GM19043 (cell line): ENCODE data around the gene COL18A1.

Experiments
- ATAC-seq: cut with Tn5 transposase; IDR thresholded peaks from one replicate; pipeline ENCODE4 v1.9.1; 2021; ENCODE audit warnings: low read depth; ENCODE audit not compliant: unreplicated experiment

Gene COL18A1

GRCh38 chr21:45393833-45394638 is 10.9 kb upstream of the COL18A1 start:
- ATAC-seq = no peak

GRCh38 chr21:45396620-45396995 is 8.4 kb upstream of the COL18A1 start:
- no peak for ATAC-seq

DNA sequence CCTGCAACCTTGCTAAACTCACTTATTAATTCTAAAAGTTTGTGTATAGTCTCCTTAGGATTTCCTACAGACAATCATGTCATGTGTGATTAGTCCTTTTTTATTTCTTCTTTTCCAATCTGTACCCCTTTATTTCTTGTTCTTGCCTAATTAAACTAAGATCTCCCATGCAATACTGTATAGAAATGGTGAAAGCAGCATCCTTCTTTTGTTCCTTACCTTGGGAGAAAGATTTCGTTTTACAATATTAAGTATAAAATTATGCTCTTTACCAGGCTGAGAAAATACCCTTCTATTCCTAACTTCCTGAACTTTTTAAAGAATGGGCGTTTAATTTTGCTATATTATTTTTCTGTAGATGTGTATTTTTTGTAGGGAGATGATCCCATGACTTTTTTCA is 7.6 kb upstream of the COL18A1 start:
- no peak for ATAC-seq

GRCh38 chr21:45401054-45401518 is 3.9 kb upstream of the COL18A1 start:
- ATAC-seq = no peak

- ATAC-seq = no peak
Observed at GRCh38 chr21:45401916-45402900, 2.8 kb upstream of the COL18A1 start.

- ATAC-seq = no peak
Observed at GRCh38 chr21:45403133-45403824, 1.7 kb upstream of the COL18A1 start.

GRCh38 chr21:45403825-45404729 is 888 bp upstream of the COL18A1 start:
- no peak for ATAC-seq

- no peak for ATAC-seq
Observed at GRCh38 chr21:45405271-45405818, 380 bp downstream of the COL18A1 start.

DNA sequence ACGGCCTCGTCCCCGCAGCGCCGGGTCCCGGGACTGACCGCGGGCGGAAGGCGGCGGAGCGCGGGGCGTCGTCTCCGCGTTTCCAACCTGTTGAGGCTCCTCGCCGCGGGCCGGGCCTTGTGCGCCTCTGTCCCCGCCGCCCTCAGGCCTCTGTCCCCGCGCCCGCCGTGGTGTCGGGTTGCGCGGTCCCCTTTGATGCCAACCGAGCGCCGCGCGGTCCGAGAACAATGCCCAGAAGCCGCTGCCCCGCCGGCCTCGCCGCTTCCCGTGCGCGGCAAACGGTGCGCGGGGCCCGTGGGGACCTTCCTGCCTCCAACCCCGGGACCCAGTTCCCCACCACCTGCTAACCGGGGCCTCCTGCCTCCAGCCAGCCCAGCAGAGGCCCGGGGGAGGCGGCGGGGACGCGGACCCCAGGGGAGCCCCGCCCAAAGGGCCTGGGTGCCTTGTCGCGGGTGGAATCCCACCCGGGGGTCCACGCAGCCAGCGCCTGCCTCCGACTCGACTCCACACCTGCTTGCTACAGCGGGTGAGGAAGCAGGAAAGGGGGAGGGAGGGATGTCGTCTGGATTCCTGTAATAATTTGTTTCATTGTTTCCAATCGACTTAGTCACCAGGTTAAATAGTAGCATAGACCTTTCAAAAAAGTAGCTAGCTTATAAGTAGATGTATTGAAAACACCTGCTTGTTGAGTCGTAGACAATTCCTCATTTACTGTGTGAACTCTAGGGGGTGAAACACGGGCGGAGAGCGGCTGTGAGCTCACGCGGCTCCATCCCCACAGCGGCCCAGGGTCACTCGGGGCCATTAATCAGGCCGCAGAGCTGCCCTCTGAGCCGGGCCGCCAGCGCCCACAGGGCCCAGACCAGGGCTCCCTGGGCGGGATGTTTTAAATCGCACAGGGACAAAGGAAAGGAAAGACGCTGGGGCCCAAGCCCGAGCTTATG is 1.1 kb downstream of the COL18A1 start:
- ATAC-seq = no peak

DNA sequence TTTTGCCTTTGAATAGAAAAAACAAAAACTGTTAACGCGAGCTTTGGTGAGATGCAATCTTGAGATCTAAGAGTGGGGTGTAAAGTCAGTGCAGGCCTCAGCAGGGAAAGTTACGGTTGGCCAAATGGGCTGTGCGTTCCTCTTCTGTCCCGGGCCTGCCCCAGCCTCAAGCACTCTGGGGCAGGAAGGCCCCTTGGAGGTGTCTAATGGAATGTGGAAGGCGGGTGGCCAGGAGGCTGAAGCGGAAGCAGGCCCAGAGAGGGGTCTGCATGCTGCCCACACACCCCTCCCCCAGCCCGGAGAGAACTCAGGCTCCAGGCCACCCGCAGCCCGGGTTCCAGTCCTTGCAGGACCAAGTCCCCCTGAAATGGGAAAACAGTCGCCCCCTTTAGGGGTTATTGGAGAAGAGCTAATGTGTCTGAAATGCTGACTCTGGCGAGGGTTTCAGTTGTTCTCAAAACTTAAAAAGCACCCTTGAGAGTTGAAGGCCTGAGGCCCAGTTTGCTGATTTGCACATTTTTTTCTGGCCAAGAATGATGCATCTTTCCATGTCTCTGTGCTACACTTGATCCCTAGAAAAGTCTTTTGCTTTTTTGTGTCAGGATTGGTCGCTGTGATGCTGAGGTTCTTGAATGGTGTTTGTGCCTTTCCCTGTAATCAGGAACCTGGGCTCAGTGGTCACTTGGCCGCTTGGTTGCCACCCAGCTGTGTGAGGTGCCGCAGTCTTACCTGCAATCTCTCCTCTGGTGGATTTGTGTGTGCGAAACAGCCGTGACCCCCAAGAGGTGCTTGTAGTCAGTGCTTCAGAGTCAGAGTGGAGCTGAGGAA is 2.0 kb downstream of the COL18A1 start:
- no peak for ATAC-seq

DNA sequence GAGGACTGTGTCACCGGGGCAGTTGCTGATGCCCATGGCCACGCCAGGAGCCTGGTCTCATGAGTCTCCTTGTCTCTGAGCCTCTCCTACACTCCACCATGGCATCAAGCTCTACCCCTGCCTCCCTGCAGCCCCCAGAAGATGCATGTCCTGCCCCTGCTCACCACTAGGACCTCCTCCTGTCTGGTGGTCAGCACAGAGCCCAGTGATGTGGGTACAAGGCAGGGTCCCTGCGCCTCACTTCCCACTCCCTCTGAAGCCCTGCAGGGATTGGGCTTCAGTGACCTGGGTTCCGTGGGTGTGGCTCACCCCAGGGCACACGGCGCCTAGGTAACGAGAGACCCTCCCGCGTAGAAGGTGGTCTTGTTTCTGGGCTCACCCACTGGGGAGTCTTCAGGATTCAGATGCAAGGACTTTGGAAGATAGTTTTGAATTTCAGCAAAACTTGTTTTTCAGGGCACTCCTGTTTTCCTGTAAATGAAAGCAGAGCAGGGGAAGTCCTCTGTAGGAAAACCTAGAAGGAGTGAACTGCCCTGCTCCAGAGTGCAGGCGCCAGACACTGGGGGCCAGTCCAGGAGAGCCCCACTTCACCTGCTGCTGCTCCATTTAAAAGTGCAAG is 2.8 kb downstream of the COL18A1 start:
- no peak for ATAC-seq

GRCh38 chr21:45408271-45408791 is 3.4 kb downstream of the COL18A1 start:
- no peak for ATAC-seq

- ATAC-seq = no peak
Observed at GRCh38 chr21:45408801-45409261, 3.9 kb downstream of the COL18A1 start.

DNA sequence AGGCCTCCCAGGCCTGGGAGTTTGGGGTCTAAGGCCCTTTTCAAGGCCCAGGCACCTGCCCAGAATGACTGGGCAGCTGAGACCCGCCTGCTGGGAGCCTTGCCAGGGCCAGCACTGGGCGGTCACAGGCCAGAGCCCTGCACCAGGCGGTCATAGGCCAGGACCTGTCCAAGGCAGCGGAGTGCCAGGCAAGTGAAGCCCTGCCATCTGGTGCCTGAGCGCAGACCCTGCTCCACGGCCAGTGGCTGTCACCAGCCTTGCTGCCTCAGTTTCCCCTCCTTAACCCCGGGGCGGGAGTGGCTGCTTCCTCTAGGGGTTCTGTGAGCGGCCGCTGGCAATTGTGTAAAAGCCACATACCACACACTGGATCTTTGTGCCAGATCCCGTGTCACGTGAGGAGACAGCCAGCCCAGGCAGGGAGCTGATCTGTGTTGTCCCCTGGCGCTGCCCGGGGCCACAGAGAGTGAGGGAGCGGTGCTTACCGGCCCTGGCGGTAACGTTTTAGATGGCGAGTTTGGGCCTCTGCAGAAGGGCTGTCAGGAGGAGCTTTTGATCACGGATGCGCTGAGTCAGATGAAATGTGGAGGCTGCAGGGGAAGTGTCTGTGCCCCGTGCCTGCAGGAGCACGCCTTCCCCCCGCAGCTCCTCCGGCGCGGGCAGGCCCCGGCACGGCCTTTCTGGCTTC is 4.6 kb downstream of the COL18A1 start:
- ATAC-seq = no peak

DNA sequence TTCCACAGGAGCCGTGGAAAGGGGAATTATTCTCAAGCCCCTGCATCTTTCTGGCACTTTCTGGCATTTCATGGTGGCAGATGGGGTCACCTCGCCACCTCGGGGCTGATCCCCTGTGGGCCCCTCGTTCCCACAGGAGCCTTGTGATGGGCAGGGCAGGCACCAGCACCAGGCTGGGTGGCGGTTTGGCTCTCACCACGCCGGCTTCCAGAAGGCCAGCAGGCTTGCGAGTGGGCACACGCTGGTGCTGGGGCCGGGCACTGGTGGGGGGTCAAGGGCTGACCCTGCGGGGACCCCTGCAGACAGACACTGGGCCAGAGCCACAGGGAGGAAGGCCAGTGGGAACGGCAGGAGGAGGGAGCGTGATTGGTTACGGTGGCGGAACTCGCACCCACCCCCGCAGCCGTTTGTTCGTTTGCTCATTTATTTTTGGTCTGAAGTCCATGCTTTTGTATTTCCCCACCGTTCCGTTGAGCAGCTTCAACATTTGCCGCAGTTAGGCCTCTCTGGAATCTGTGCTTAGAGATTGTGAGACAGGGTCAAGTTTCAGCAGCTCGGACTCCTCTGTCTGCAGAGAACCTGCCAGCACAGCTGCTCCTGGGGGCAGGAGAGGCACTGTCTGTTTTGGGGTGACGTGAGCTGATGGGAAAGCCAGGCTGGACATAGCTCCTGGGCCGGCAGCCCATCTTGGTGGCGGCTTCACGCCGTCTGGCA is 5.3 kb downstream of the COL18A1 start:
- ATAC-seq = no peak
